Parathyroid adenoma (tissue), 2 donors: ENCODE measurements around the gene MRPS26.

ENCODE experiments used
- H2AFZ ChIP-seq: fragments of 300-600 bp; sonication (generic); one replicate; pipeline ENCODE4 v1.7.0; 2017; ENCODE audit warnings: antibody characterized with exemption, mild to moderate bottlenecking
- H3K27ac ChIP-seq: fragments of 300-600 bp; sonication (generic); one replicate; pipeline ENCODE4 v1.7.0; 2017
- H3K27me3 ChIP-seq: fragments of 300-600 bp; sonication (generic); one replicate; pipeline ENCODE4 v1.7.0; 2017; ENCODE audit warnings: low read length; ENCODE audit not compliant: control insufficient read depth, insufficient read depth
- H3K36me3 ChIP-seq: fragments of 300-600 bp; sonication (generic); one replicate; pipeline ENCODE4 v1.7.0; 2017; ENCODE audit warnings: low read length; ENCODE audit not compliant: control insufficient read depth, insufficient read depth
- H3K4me1 ChIP-seq: fragments of 300-600 bp; sonication (generic); one replicate; pipeline ENCODE4 v1.7.0; 2017; ENCODE audit warnings: control low read depth
- H3K4me2 ChIP-seq: fragments of 300-600 bp; sonication (generic); one replicate; pipeline ENCODE4 v1.7.0; 2017; ENCODE audit warnings: low read length
- H3K4me3 ChIP-seq: fragments of 300-600 bp; sonication (generic); one replicate; pipeline ENCODE4 v1.7.0; 2017; ENCODE audit warnings: low read depth, low read length
- H3K79me2 ChIP-seq: fragments of 300-600 bp; sonication (generic); one replicate; pipeline ENCODE4 v1.7.0; 2017; ENCODE audit warnings: control low read depth
- H3K9ac ChIP-seq: fragments of 300-600 bp; sonication (generic); one replicate; pipeline ENCODE4 v1.7.0; 2017; ENCODE audit warnings: mild to moderate bottlenecking
- H3K9me3 ChIP-seq: fragments of 300-600 bp; sonication (generic); one replicate; pipeline ENCODE4 v1.7.0; 2017; ENCODE audit warnings: low read length; ENCODE audit not compliant: control insufficient read depth
- TF ChIP-seq, protein P1 (sequence below): fragments of 300-600 bp; sonication (generic); IDR thresholded peaks from one replicate; pipeline ENCODE4 v1.7.0; 2017; ENCODE audit warnings: antibody characterized with exemption, mild to moderate bottlenecking
- donor health status: primary hyperparathyroidism.

MRPS26 gene

DNA sequence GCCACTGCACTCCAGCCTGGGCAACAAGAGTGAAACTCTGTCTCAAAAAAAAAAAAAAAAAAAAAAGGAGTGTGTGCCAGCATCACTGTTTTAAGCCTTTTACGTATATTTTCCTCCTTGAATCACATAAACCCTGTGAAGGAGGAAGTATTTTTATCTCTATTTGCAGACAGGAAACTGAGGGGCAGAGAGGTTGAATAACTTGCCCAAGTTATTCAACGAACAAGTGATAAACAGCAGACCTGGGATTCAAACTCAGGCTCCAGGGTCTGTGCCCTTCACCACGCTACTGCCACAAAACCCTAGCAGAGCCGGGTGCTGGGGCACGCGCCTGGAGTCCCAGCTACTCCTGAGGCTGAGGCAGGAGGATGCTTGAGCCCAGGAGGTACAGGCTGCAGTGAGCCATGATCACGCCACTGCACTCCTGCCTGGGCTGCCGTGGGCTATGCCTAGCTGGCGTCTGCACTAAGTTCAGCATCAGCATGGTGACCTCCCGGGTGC, 48.1 kb downstream of the MRPS26 start:
- TF ChIP-seq, protein P1, sequence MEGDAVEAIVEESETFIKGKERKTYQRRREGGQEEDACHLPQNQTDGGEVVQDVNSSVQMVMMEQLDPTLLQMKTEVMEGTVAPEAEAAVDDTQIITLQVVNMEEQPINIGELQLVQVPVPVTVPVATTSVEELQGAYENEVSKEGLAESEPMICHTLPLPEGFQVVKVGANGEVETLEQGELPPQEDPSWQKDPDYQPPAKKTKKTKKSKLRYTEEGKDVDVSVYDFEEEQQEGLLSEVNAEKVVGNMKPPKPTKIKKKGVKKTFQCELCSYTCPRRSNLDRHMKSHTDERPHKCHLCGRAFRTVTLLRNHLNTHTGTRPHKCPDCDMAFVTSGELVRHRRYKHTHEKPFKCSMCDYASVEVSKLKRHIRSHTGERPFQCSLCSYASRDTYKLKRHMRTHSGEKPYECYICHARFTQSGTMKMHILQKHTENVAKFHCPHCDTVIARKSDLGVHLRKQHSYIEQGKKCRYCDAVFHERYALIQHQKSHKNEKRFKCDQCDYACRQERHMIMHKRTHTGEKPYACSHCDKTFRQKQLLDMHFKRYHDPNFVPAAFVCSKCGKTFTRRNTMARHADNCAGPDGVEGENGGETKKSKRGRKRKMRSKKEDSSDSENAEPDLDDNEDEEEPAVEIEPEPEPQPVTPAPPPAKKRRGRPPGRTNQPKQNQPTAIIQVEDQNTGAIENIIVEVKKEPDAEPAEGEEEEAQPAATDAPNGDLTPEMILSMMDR = no peak
- no peaks in the 10 kb centered on the region for H3K27me3 ChIP-seq

DNA sequence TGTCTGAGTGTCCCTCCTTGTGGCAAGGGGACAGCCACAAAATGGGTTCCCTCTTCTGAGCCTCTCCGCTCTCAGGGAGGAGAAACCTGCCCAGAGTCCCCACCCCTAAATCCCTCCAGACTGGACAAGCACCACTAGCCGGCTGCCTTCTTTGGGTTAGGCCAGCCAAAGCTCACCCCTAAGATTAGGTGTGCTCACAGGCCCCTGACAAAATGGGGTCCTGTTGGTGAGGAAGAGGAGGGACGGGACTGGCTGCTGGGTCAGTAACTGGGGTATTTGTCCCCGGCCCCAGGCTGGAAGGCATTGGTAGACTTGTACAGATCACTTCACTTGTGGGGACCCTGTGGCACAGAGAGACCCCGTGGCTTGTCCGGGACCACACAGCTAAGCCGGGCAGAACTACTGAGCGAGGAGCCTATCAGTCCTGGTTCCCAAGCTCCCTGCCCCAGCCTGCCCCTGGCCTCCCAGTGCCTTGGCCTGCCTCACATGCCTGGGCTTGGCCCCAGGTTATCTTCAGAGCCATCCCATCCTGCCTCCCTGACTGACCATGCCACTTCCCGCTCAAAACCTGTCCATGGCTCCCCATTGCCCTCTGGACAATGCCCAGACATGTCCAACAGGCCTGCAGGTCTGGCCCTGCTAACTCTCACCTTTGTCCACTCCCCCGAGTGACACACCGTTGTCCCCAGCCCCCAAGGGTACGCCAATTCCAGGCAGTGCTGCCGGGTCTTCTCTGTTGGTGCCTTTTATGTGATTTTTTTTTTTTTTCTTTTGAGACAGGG, 49.2 kb downstream of the MRPS26 start:
- H3K27me3 ChIP-seq = no peaks in the 10 kb centered on the region
- H3K36me3 ChIP-seq = no peaks in the 10 kb centered on the region

More for the DNA sequence above, 48.1 kb downstream of the MRPS26 start:
- Histone ChIP-seq H2AFZ (no peak overlapping the region), H3K9me3 (no peaks in the 10 kb centered on the region), H3K36me3 (no peaks in the 10 kb centered on the region), H3K79me2 (no peaks in the 10 kb centered on the region), H3K9ac (no peak overlapping the region), H3K27ac (no peak overlapping the region), H3K4me3 (no peak overlapping the region), H3K4me1 (no peaks in the 10 kb centered on the region), H3K4me2 (no peak overlapping the region)

More for the DNA sequence above, 49.2 kb downstream of the MRPS26 start:
- no peak overlapping the region for H3K4me2 ChIP-seq
- H2AFZ ChIP-seq = no peak overlapping the region
- no peaks in the 10 kb centered on the region for H3K4me1 ChIP-seq
- no peak overlapping the region for H3K27ac ChIP-seq
- no peak overlapping the region for H3K9ac ChIP-seq
- no peaks in the 10 kb centered on the region for H3K9me3 ChIP-seq
- TF ChIP-seq, protein P1 = no peak
- H3K79me2 ChIP-seq = no peaks in the 10 kb centered on the region
- no peak overlapping the region for H3K4me3 ChIP-seq
